ENCODE measurements around the gene OXT. TPM values are rescaled to one million over a fixed set of nuclear protein-coding genes. Genes with fewer than 3 reads are reported as not detected.

OXT gene
- total and polyA plus RNA-seq, 7 donors: 0.12 to 0.73 (median 0.17) TPM; not detected in 4

DNA sequence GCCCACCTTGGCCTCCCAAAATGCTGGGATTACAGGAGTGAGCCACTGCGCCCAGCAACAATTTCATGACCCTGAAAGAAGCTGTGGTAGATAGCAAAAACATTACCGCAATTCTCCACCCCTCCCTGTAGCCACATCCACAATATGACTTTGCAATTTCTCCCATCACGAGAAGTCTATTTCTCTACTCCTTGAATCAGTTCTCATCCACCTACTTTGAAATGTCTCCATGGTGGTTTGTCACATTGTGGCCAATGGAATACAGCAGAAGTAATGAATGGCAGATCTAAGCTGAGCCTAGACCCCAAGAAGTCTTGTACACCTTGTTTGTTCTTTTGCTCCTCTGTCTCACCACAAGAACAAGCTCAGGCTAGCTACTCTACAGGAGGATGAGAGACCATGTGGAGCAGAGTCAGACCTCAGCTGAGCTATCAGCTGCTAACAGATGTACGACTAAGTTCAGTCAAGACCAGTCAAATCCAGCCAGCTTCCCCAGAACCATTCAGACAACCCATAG, 6.3 kb downstream of the OXT start:
- no peak overlapping the region for H3K4me3 ChIP-seq
- no peak for ATAC-seq
- H3K4me1 ChIP-seq: peaks cover 8% of the 10 kb centered on the region
- H3K36me3 ChIP-seq (ENCODE audit: insufficient read depth in 1 of 2, low read depth in 1 of 2): no peaks in the 10 kb centered on the region
- DNase-seq: no peak
- TF ChIP-seq, protein P1, sequence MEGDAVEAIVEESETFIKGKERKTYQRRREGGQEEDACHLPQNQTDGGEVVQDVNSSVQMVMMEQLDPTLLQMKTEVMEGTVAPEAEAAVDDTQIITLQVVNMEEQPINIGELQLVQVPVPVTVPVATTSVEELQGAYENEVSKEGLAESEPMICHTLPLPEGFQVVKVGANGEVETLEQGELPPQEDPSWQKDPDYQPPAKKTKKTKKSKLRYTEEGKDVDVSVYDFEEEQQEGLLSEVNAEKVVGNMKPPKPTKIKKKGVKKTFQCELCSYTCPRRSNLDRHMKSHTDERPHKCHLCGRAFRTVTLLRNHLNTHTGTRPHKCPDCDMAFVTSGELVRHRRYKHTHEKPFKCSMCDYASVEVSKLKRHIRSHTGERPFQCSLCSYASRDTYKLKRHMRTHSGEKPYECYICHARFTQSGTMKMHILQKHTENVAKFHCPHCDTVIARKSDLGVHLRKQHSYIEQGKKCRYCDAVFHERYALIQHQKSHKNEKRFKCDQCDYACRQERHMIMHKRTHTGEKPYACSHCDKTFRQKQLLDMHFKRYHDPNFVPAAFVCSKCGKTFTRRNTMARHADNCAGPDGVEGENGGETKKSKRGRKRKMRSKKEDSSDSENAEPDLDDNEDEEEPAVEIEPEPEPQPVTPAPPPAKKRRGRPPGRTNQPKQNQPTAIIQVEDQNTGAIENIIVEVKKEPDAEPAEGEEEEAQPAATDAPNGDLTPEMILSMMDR (IDR thresholded peaks at IDR 0.05): no peak
- intact Hi-C loops (cut with DNase I): no loop called here
- H3K9me3 ChIP-seq: no peaks in the 10 kb centered on the region
- WGBS, 3 donors: 81 to 91% (median 90%) methylated on average over 4 of the region's 4 CpGs
- H3K27ac ChIP-seq: no peak overlapping the region
- peaks cover 0 to 13% (median 6%) of the 10 kb centered on the region in 3 donors for H3K27me3 ChIP-seq (ENCODE audit: insufficient read depth in 3 of 3, low read length in 2 of 3)

- no peak overlapping the region for H3K4me3 ChIP-seq
- peak overlapping the region; percentile 4 for H3K27ac ChIP-seq
- intact Hi-C loops (cut with DNase I): no loop called here
- peaks cover 8% of the 10 kb centered on the region for H3K4me1 ChIP-seq
- peak; percentile 86 to 93 for DNase-seq
- peaks cover 0 to 37% (median 21%) of the 10 kb centered on the region in 3 donors for H3K27me3 ChIP-seq (ENCODE audit: insufficient read depth in 3 of 3, low read length in 2 of 3)
- no peaks in the 10 kb centered on the region for H3K36me3 ChIP-seq (ENCODE audit: insufficient read depth in 1 of 2, low read depth in 1 of 2)
- H3K9me3 ChIP-seq: no peaks in the 10 kb centered on the region
- ATAC-seq: peak; percentile 97 to 99 (median 99)
- 13 to 24% (median 13%) methylated on average over 6 of the region's 6 CpGs for WGBS, 3 donors
- TF ChIP-seq, protein P1 (IDR thresholded peaks at IDR 0.05): no peak
These were observed 9.5 kb downstream of the OXT start for GRCh38 chr20:3080939-3081388.

GRCh38 chr20:3081641-3082040, 10.2 kb downstream of the OXT start:
- H3K4me1 ChIP-seq: peaks cover 8% of the 10 kb centered on the region
- no peaks in the 10 kb centered on the region for H3K9me3 ChIP-seq
- intact Hi-C loops (cut with DNase I): no loop called here
- no peak overlapping the region for H3K4me3 ChIP-seq
- TF ChIP-seq, protein P1 (IDR thresholded peaks at IDR 0.05): no peak
- DNase-seq (no peak), ATAC-seq (peak in 1 of 4 donors; percentile 5)
- 91 to 95% (median 95%) methylated on average over 11 of the region's 11 CpGs for WGBS, 3 donors
- H3K27ac ChIP-seq: no peak overlapping the region
- peaks cover 0 to 37% (median 21%) of the 10 kb centered on the region in 3 donors for H3K27me3 ChIP-seq (ENCODE audit: insufficient read depth in 3 of 3, low read length in 2 of 3)
- no peaks in the 10 kb centered on the region for H3K36me3 ChIP-seq (ENCODE audit: insufficient read depth in 1 of 2, low read depth in 1 of 2)

- Histone ChIP-seq H3K36me3 (ENCODE audit: insufficient read depth in 1 of 2, low read depth in 1 of 2) (no peaks in the 10 kb centered on the region), H3K27me3 (ENCODE audit: insufficient read depth in 3 of 3, low read length in 2 of 3) (peaks cover 0 to 37% (median 21%) of the 10 kb centered on the region in 3 donors), H3K27ac (no peak overlapping the region), H3K9me3 (no peaks in the 10 kb centered on the region), H3K4me3 (peak overlapping the region; percentile 41), H3K4me1 (peaks cover 8% of the 10 kb centered on the region)
- intact Hi-C loops (cut with DNase I): no loop called here
- TF ChIP-seq, protein P1 (IDR thresholded peaks at IDR 0.05): no peak
- 7 to 17% (median 17%) methylated on average over 38 to 71 of the region's 71 CpGs for WGBS, 3 donors
- no peak for ATAC-seq
- DNase-seq: no peak
These were observed 11.0 kb downstream of the OXT start for GRCh38 chr20:3082306-3082951.

Data from psoas muscle (tissue), 8 donors.